Measurements from ENCODE around the gene ZMYM2. TPM values are rescaled to one million over a fixed set of nuclear protein-coding genes. Genes with fewer than 3 reads are reported as not detected.

Gene ZMYM2
- total and polyA plus RNA-seq, 2 experiments from 2014 or later: 87.9 to 159 TPM

GRCh38 chr13:20064128-20064527 lies 105.6 kb downstream of the ZMYM2 start (continued):
- TF ChIP-seq REST (IDR thresholded peaks at IDR 0.05; ENCODE audit: unreplicated experiment): no peak
- TF ChIP-seq NANOG (IDR thresholded peaks at IDR 0.05; ENCODE audit: borderline replicate concordance): no peak
- TF ChIP-seq POLR2AphosphoS5 (IDR thresholded peaks at IDR 0.05; ENCODE audit: low read depth): no peak
- TF ChIP-seq ETS1 (IDR thresholded peaks at IDR 0.05): no peak
- TF ChIP-seq CTCF (conservative IDR thresholded peaks at IDR 0.05; ENCODE audit: low read depth in 2 of 2): no peak
- TF ChIP-seq STAT1 (IDR thresholded peaks at IDR 0.05; ENCODE audit: unreplicated experiment): no peak
- TF ChIP-seq EZH2 (IDR thresholded peaks at IDR 0.05; ENCODE audit: low read depth, unreplicated experiment): no peak

DNA sequence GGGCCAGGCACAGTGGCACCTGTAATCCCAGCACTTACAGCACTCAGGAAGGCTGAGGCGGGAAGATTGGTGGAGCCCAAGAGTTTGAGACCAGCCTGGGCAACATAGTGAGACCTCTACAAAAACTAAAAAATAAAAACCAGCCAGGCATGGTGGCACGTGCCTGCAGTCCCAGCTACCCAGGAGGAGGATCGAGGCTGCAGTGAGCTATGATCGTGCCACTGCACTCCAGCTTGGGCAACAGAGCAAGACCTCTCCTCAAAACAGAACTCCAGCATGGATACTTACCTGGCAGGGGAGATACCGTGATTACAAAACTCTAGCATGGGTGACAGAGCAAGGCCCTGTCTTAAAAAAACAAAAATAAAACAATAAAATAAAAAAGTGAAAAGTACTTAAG lies 107.0 kb downstream of the ZMYM2 start:
- Histone ChIP-seq H3K4me1 (ENCODE audit: insufficient read depth) (no peaks in the 10 kb centered on the region), H2AFZ (no peak overlapping the region), H3K79me2 (replicated peaks; ENCODE audit: insufficient read depth) (no peaks in the 10 kb centered on the region; the same call in 1 of the 2 replicates), H4K20me1 (replicated peaks; ENCODE audit: insufficient read depth) (no peaks in the 10 kb centered on the region; the same call in 1 of the 2 replicates), H3K27ac (ENCODE audit: low read depth) (no peak overlapping the region), H3F3A (replicated peaks; ENCODE audit: low read depth) (0 out of 2 replicates have a peak, but pooled peaks cover 3% of the 10 kb centered on the region), H3K4me2 (no peak overlapping the region), H3K27me3 (ENCODE audit: insufficient read depth) (no peaks in the 10 kb centered on the region), H3K36me3 (ENCODE audit: insufficient read depth) (peaks cover 62% of the 10 kb centered on the region), H3K4me3 (no peak overlapping the region), H3K9me2 (ENCODE audit: insufficient read depth) (no peaks in the 10 kb centered on the region)
- Mint-ChIP-seq H3K27me3 (ENCODE audit: insufficient read depth, low read depth, poor library complexity) (no peaks in the 10 kb centered on the region), H3K4me3 (no peak overlapping the region), H3K36me3 (ENCODE audit: low read depth) (peaks cover 67% of the 10 kb centered on the region), H3K27ac (no peak overlapping the region; the same call in 1 of the 2 replicates), H3K9me3 (no peaks in the 10 kb centered on the region), H3K4me1 (no peaks in the 10 kb centered on the region)
- ATAC-seq (no peak), DNase-seq (ENCODE audit: low spot score) (no peak)
- TF ChIP-seq STAT1 (IDR thresholded peaks at IDR 0.05; ENCODE audit: unreplicated experiment) (no peak), ETS1 (IDR thresholded peaks at IDR 0.05) (no peak), NANOG (IDR thresholded peaks at IDR 0.05; ENCODE audit: borderline replicate concordance) (no peak), POLR2AphosphoS5 (IDR thresholded peaks at IDR 0.05; ENCODE audit: low read depth) (no peak), ZNF331 (CRISPR knock-in tag; IDR thresholded peaks at IDR 0.05; ENCODE audit: low read depth) (no peak), ZNF114 (CRISPR knock-in tag; IDR thresholded peaks at IDR 0.05) (no peak), EZH2phosphoT487 (IDR thresholded peaks at IDR 0.05; ENCODE audit: unreplicated experiment) (no peak)
- TF ChIP-seq, protein P1, sequence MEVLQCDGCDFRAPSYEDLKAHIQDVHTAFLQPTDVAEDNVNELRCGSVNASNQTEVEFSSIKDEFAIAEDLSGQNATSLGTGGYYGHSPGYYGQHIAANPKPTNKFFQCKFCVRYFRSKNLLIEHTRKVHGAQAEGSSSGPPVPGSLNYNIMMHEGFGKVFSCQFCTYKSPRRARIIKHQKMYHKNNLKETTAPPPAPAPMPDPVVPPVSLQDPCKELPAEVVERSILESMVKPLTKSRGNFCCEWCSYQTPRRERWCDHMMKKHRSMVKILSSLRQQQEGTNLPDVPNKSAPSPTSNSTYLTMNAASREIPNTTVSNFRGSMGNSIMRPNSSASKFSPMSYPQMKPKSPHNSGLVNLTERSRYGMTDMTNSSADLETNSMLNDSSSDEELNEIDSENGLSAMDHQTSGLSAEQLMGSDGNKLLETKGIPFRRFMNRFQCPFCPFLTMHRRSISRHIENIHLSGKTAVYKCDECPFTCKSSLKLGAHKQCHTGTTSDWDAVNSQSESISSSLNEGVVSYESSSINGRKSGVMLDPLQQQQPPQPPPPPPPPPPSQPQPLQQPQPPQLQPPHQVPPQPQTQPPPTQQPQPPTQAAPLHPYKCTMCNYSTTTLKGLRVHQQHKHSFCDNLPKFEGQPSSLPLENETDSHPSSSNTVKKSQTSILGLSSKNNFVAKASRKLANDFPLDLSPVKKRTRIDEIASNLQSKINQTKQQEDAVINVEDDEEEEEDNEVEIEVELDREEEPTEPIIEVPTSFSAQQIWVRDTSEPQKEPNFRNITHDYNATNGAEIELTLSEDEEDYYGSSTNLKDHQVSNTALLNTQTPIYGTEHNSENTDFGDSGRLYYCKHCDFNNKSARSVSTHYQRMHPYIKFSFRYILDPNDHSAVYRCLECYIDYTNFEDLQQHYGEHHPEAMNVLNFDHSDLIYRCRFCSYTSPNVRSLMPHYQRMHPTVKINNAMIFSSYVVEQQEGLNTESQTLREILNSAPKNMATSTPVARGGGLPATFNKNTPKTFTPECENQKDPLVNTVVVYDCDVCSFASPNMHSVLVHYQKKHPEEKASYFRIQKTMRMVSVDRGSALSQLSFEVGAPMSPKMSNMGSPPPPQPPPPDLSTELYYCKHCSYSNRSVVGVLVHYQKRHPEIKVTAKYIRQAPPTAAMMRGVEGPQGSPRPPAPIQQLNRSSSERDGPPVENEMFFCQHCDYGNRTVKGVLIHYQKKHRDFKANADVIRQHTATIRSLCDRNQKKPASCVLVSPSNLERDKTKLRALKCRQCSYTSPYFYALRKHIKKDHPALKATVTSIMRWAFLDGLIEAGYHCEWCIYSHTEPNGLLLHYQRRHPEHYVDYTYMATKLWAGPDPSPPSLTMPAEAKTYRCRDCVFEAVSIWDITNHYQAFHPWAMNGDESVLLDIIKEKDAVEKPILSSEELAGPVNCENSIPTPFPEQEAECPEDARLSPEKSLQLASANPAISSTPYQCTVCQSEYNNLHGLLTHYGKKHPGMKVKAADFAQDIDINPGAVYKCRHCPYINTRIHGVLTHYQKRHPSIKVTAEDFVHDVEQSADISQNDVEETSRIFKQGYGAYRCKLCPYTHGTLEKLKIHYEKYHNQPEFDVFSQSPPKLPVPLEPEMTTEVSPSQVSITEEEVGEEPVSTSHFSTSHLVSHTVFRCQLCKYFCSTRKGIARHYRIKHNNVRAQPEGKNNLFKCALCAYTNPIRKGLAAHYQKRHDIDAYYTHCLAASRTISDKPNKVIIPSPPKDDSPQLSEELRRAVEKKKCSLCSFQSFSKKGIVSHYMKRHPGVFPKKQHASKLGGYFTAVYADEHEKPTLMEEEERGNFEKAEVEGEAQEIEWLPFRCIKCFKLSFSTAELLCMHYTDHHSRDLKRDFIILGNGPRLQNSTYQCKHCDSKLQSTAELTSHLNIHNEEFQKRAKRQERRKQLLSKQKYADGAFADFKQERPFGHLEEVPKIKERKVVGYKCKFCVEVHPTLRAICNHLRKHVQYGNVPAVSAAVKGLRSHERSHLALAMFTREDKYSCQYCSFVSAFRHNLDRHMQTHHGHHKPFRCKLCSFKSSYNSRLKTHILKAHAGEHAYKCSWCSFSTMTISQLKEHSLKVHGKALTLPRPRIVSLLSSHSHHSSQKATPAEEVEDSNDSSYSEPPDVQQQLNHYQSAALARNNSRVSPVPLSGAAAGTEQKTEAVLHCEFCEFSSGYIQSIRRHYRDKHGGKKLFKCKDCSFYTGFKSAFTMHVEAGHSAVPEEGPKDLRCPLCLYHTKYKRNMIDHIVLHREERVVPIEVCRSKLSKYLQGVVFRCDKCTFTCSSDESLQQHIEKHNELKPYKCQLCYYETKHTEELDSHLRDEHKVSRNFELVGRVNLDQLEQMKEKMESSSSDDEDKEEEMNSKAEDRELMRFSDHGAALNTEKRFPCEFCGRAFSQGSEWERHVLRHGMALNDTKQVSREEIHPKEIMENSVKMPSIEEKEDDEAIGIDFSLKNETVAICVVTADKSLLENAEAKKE (CRISPR knock-in tag; IDR thresholded peaks at IDR 0.05): no peak

Measured in GM23338 (cell line).